Stomach smooth muscle (tissue), 2 donors: ENCODE results near the gene RALA.
"Not testable (repeated sequence)": the region's sequence is repeated elsewhere in the genome, so short reads cannot be mapped to it uniquely, and the experiment has no call there.

Experiments used
- H3K27ac ChIP-seq: one replicate; pipeline ENCODE4 v1.7.0; 2013; ENCODE audit warnings: mild to moderate bottlenecking, low read length, inconsistent platforms
- H3K27me3 ChIP-seq, 2 donors: one replicate each; pipeline ENCODE4 v1.7.0; 2013; ENCODE audit warnings: low read length in 2 of 2; ENCODE audit not compliant: insufficient read depth in 2 of 2, control insufficient read depth in 1 of 2
- H3K36me3 ChIP-seq, 2 donors: one replicate each; pipeline ENCODE4 v1.7.0; 2013; ENCODE audit warnings: low read length in 2 of 2; ENCODE audit not compliant: control insufficient read depth in 2 of 2, insufficient read depth in 2 of 2
- H3K4me1 ChIP-seq: one replicate; pipeline ENCODE4 v1.7.0; 2013; ENCODE audit warnings: low read length; ENCODE audit not compliant: control insufficient read depth, insufficient read depth
- H3K4me3 ChIP-seq, 2 donors: one replicate each; pipeline ENCODE4 v1.7.0; 2013; ENCODE audit warnings: low read length in 2 of 2
- H3K9ac ChIP-seq, 2 donors: one replicate each; pipeline ENCODE4 v1.7.0; 2013; ENCODE audit warnings: low read length in 2 of 2, mild to moderate bottlenecking in 1 of 2
- H3K9me3 ChIP-seq, 2 donors: one replicate each; pipeline ENCODE4 v1.7.0; 2013; ENCODE audit warnings: low read length in 2 of 2; ENCODE audit not compliant: control insufficient read depth in 2 of 2
- donor health status: healthy.
- donor health status: Pancreatic carcinoma.

RALA gene

GRCh38 chr7:39650676-39651075 is 27.3 kb downstream of the RALA start:
- Histone ChIP-seq H3K4me3 (no peak overlapping the region), H3K9ac (no peak overlapping the region)

DNA sequence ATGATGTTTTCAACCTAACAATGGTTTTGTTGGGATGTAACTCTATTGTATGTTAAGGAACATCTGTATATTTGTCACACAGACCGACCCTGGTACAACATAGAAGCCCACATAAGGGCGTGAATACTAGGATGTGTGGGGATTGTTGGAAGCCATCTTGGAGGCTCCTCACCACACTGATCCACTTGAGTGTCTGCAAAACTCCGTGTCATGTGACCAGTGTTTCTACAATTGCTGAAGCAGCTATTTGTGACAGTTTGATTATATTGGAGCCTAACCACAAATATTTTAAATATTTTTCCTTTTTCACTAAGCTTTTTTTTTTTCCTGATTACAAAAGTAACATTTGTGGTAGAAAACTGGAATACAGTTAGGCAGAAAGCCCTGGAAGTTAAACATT is 27.9 kb downstream of the RALA start:
- Histone ChIP-seq H3K4me3 (no peak overlapping the region), H3K27ac (no peak overlapping the region), H3K4me1 (no peaks in the 10 kb centered on the region), H3K9me3 (no peaks in the 10 kb centered on the region), H3K36me3 (no peaks in the 10 kb centered on the region), H3K9ac (no peak overlapping the region), H3K27me3 (no peaks in the 10 kb centered on the region)

More at GRCh38 chr7:39650676-39651075, 27.3 kb downstream of the RALA start:
- no peaks in the 10 kb centered on the region for H3K27me3 ChIP-seq
- H3K9me3 ChIP-seq: no peaks in the 10 kb centered on the region
- no peak overlapping the region for H3K27ac ChIP-seq
- H3K4me1 ChIP-seq: no peaks in the 10 kb centered on the region
- H3K36me3 ChIP-seq: no peaks in the 10 kb centered on the region

DNA sequence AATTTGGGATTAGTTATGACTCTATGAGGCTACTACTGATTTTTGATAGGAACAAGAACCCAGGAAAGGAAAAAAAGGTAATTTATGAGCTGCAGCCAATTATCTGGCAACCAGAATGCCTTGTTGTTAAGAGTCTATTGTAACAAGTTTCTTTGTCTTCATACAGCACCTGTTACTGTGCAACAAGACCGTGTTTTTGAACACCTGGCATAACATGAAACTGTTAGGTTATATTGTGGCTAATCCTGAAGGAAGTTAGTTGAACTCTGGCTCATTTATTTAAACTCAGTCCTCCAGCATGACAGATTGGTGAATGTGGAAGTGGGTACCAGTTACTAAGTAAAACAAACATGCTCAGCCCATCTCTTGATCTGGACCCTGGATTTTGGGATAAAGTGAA is 33.0 kb downstream of the RALA start:
- Histone ChIP-seq H3K4me3 (no peak overlapping the region), H3K27ac (no peak overlapping the region), H3K27me3 (no peaks in the 10 kb centered on the region), H3K9ac (no peak overlapping the region), H3K9me3 (no peaks in the 10 kb centered on the region), H3K4me1 (no peaks in the 10 kb centered on the region), H3K36me3 (no peaks in the 10 kb centered on the region)

DNA sequence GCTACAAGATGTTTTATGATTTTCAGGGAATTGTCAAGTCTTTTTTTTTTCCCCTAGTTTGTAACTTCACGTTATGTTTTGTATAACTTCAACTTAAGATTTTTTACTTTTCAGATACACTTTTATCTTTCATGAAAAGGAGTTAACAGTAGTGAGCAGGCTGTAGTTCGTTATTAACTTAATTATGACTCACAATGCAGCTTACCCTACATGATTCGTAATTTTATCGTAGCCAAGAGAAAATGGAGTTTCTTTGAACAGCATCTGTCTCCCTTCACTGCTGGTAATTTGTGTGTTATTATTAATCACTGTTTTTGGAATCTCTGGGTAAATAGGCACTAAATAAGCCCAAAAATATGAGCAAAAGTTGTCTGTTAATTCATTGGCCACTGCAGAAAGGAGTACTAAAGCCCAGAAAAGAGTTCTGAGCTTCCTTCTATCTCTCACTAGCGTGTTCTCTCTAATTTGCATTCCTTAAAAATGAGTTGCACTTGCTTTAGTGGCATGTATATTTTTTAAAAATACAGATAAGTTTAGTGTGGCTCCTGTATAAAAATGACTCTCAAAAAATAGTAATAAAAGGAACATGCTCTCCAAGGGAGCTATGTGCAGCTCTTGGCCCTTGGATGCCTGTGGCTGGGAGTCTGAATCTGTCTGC is 36.1 kb downstream of the RALA start:
- Histone ChIP-seq H3K27me3 (no peaks in the 10 kb centered on the region), H3K27ac (no peak overlapping the region), H3K4me1 (no peaks in the 10 kb centered on the region), H3K4me3 (no peak overlapping the region), H3K9ac (no peak overlapping the region), H3K9me3 (no peaks in the 10 kb centered on the region), H3K36me3 (no peaks in the 10 kb centered on the region)

DNA sequence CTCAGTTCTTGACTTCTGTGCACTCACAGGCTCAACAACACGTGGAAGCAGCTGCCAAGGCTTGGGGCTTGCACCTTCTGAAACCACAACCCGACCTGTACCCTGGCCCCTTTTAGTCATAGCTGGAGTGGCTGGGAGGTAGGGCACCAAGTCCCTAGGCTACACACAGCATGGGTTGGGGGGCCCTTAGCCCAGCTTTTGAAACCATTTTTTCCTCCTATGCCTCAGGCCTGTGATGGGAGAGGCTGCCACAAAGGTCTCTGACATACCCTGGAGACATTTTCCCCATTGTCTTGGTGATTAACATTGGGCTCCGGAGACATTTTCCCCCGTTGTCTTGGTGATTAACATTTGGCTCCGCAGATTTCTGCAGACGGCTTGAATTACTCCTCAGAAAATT is 38.6 kb downstream of the RALA start:
- Histone ChIP-seq H3K27me3 (no peaks in the 10 kb centered on the region), H3K36me3 (no peaks in the 10 kb centered on the region), H3K27ac (no peak overlapping the region), H3K9ac (no peak overlapping the region), H3K4me1 (no peaks in the 10 kb centered on the region), H3K9me3 (no peaks in the 10 kb centered on the region), H3K4me3 (no peak overlapping the region)

DNA sequence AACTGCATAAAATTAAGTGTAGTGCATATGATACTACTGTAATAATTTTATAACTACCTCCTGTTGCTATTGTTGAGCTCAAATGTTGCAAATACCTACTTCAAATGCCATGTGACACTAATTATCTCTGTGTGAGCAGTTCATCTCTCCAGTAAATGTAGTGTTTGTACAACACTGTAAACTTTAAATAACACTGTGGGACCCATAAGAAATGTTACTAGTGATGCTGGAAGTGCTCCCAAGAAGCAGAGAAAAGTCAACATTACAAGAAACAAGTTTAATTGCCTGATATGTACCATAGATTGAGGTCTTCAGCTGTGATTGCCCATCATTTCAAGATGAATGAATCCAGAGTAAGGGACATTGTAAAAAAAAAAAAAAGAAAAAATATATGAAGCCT is 39.9 kb downstream of the RALA start:
- Histone ChIP-seq H3K9me3 (no peaks in the 10 kb centered on the region), H3K4me1 (no peaks in the 10 kb centered on the region), H3K36me3 (no peaks in the 10 kb centered on the region), H3K4me3 (no peak overlapping the region), H3K9ac (no peak overlapping the region), H3K27ac (no peak overlapping the region), H3K27me3 (no peaks in the 10 kb centered on the region)

- Histone ChIP-seq H3K4me3 (no peak overlapping the region), H3K36me3 (no peaks in the 10 kb centered on the region), H3K27ac (no peak overlapping the region), H3K9ac (no peak overlapping the region), H3K9me3 (no peaks in the 10 kb centered on the region), H3K4me1 (no peaks in the 10 kb centered on the region), H3K27me3 (no peaks in the 10 kb centered on the region)
Measured at GRCh38 chr7:39664057-39664456, 40.7 kb downstream of the RALA start.

GRCh38 chr7:39664585-39664984 is 41.2 kb downstream of the RALA start:
- H3K9ac ChIP-seq: no peak overlapping the region
- no peaks in the 10 kb centered on the region for H3K27me3 ChIP-seq
- no peak overlapping the region for H3K27ac ChIP-seq
- H3K36me3 ChIP-seq: no peaks in the 10 kb centered on the region
- no peaks in the 10 kb centered on the region for H3K9me3 ChIP-seq
- no peak overlapping the region for H3K4me3 ChIP-seq
- no peaks in the 10 kb centered on the region for H3K4me1 ChIP-seq

DNA sequence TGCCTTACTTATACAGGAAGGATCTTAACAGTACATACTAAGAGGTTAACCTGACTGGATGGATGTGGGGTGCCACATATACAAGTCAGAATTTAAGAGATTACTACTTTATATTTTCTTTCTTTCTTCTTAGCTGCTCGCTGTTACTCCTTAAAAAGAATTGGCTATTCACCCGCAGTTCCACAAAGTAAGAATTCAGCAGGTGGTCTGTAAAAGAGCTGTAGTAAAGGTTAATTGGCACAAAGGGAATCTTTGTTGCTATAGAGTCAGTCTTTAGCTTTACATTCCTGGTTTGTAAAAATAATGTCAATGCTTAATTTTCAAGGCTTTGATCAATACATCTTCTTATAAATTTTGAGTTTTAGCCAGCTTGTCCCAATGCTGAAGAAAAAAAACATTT is 43.2 kb downstream of the RALA start:
- Histone ChIP-seq H3K9ac (no peak overlapping the region), H3K4me1 (no peaks in the 10 kb centered on the region), H3K4me3 (no peak overlapping the region)

GRCh38 chr7:39667341-39667923 is 44.1 kb downstream of the RALA start:
- H3K4me3 ChIP-seq: no peak overlapping the region
- no peak overlapping the region for H3K9ac ChIP-seq
- no peaks in the 10 kb centered on the region for H3K4me1 ChIP-seq
- H3K36me3 ChIP-seq: no peaks in the 10 kb centered on the region
- no peaks in the 10 kb centered on the region for H3K27me3 ChIP-seq
- no peaks in the 10 kb centered on the region for H3K9me3 ChIP-seq
- no peak overlapping the region for H3K27ac ChIP-seq

More for the DNA sequence above, 43.2 kb downstream of the RALA start:
- no peaks in the 10 kb centered on the region for H3K9me3 ChIP-seq
- no peak overlapping the region for H3K27ac ChIP-seq
- no peaks in the 10 kb centered on the region for H3K27me3 ChIP-seq
- no peaks in the 10 kb centered on the region for H3K36me3 ChIP-seq

GRCh38 chr7:39668280-39668679 is 44.9 kb downstream of the RALA start:
- H3K27me3 ChIP-seq, H3K4me3 ChIP-seq, H3K9ac ChIP-seq, H3K27ac ChIP-seq, H3K4me1 ChIP-seq, H3K9me3 ChIP-seq, H3K36me3 ChIP-seq: not testable (repeated sequence)
